ENCODE results near the gene HSPB1.

DNA sequence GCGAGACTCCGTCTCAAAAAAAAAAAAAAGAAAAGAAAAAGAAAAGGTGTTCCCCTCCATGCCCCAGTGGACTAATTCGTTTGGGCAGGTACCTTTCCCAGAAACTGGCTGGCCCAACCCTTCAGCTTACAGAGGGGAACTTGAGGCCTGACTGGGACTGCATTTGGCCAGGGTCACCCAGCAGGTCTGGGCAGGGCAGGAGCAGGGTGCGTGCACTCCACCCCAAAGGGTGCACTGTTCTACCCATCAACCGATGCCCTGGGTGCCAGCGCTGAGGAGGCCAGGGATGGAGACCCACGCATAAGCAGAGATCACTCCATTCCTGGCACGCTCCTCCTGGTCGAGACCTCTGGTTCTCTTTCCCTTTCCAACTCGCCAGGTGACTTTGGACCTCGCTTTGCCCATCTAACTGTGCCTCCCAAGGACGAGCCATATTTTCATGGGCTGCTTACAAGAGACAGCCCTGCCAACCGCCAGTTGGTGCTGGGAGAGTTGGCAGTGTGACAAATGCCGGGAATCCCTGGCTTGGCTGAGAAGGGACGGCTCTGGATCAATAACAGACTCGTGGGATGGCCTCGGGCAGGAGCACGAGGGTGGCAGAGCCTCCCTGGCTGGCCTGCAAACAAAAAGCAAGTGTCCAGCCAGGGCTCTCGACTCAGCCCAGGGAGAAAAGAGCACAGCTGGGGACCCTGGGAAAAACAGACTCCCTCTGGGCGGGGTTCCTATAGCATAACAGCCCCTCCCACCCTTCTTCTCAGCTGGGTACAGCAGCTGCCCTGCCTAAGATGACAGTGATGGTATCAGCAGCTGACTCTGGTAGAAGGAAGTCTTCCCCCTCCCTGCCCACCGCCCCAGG lies 7.9 kb downstream of the HSPB1 start:
- TF ChIP-seq POLR2A (IDR thresholded peaks at IDR 0.05), result no peak
- TF ChIP-seq, protein P1, sequence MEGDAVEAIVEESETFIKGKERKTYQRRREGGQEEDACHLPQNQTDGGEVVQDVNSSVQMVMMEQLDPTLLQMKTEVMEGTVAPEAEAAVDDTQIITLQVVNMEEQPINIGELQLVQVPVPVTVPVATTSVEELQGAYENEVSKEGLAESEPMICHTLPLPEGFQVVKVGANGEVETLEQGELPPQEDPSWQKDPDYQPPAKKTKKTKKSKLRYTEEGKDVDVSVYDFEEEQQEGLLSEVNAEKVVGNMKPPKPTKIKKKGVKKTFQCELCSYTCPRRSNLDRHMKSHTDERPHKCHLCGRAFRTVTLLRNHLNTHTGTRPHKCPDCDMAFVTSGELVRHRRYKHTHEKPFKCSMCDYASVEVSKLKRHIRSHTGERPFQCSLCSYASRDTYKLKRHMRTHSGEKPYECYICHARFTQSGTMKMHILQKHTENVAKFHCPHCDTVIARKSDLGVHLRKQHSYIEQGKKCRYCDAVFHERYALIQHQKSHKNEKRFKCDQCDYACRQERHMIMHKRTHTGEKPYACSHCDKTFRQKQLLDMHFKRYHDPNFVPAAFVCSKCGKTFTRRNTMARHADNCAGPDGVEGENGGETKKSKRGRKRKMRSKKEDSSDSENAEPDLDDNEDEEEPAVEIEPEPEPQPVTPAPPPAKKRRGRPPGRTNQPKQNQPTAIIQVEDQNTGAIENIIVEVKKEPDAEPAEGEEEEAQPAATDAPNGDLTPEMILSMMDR (IDR thresholded peaks at IDR 0.05), result no peak
